ENCODE measurements around the gene ADAMTS2.
"Not testable (repeated sequence)": the region's sequence is repeated elsewhere in the genome, so short reads cannot be mapped to it uniquely, and the experiment has no call there.

ADAMTS2 gene

GRCh38 chr5:179325296-179326031, 19.8 kb downstream of the ADAMTS2 start:
- no peak for DNase-seq (ENCODE audit: low read depth)

GRCh38 chr5:179324760-179325295, 20.4 kb downstream of the ADAMTS2 start:
- DNase-seq (ENCODE audit: low read depth): no peak

- not testable (repeated sequence) for DNase-seq (ENCODE audit: low read depth)
Measured at GRCh38 chr5:179324316-179324715, 20.9 kb downstream of the ADAMTS2 start.

- no peak for DNase-seq (ENCODE audit: low read depth)
Measured at GRCh38 chr5:179323026-179323870, 22.0 kb downstream of the ADAMTS2 start.

GRCh38 chr5:179322071-179323025, 22.9 kb downstream of the ADAMTS2 start:
- peak; percentile 32 for DNase-seq (ENCODE audit: low read depth)

GRCh38 chr5:179321206-179321987, 23.9 kb downstream of the ADAMTS2 start:
- DNase-seq (ENCODE audit: low read depth): no peak

GRCh38 chr5:179319741-179320281, 25.4 kb downstream of the ADAMTS2 start:
- DNase-seq (ENCODE audit: low read depth): peak; percentile 37

- no peak for DNase-seq (ENCODE audit: low read depth)
Measured at GRCh38 chr5:179319123-179319522, 26.1 kb downstream of the ADAMTS2 start.

- no peak for DNase-seq (ENCODE audit: low read depth)
Measured at GRCh38 chr5:179318221-179318955, 26.9 kb downstream of the ADAMTS2 start.

GRCh38 chr5:179317411-179318220, 27.6 kb downstream of the ADAMTS2 start:
- no peak for DNase-seq (ENCODE audit: low read depth)

GRCh38 chr5:179316982-179317381, 28.3 kb downstream of the ADAMTS2 start:
- DNase-seq (ENCODE audit: low read depth): no peak

- no peak for DNase-seq (ENCODE audit: low read depth)
Measured at GRCh38 chr5:179316111-179316551, 29.1 kb downstream of the ADAMTS2 start.

- DNase-seq (ENCODE audit: low read depth): no peak
Measured at GRCh38 chr5:179315356-179315890, 29.8 kb downstream of the ADAMTS2 start.

GRCh38 chr5:179314606-179315355, 30.5 kb downstream of the ADAMTS2 start:
- DNase-seq (ENCODE audit: low read depth): no peak

GRCh38 chr5:179313849-179314521, 31.3 kb downstream of the ADAMTS2 start:
- peak; percentile 79 for DNase-seq (ENCODE audit: low read depth)

- DNase-seq (ENCODE audit: low read depth): no peak
Measured at GRCh38 chr5:179312557-179313235, 32.6 kb downstream of the ADAMTS2 start.

GRCh38 chr5:179311581-179311980, 33.7 kb downstream of the ADAMTS2 start:
- DNase-seq (ENCODE audit: low read depth): no peak

Measured in amniotic epithelial cell (primary cell).